ENCODE data around the gene LDLRAD3.

The LDLRAD3 gene

DNA sequence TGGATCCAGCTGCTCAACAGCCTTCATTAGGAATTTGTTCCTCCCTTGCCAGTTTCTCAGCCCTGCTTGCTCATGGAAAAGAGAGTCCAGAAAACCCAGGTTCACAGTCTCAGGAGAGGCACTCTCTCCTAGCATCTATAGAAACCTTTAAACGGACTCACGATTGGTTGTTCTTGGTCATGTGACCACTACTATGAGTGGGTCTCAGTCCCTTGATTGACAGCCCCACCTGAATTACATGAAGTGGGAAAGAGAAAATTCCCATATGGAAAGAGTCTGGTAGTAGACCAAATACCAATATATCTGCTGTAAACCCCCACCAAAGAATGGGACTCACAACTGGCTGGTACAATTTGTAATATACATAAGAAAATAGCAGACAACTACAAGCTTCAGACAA is 291.0 kb downstream of the LDLRAD3 start:
- Histone ChIP-seq H4K20me1 (ENCODE audit: insufficient read depth, low read length) (no peaks in the 10 kb centered on the region), H3K27me3 (ENCODE audit: insufficient read depth, low read length, poor library complexity) (peaks cover 6% of the 10 kb centered on the region), H3K27ac (ENCODE audit: low read length) (no peak overlapping the region), H3K9me3 (ENCODE audit: insufficient read depth, low read length, severe bottlenecking) (no peaks in the 10 kb centered on the region), H3K4me1 (ENCODE audit: insufficient read depth, low read length) (no peaks in the 10 kb centered on the region), H2AFZ (ENCODE audit: low read depth, low read length) (no peak overlapping the region), H3K4me2 (ENCODE audit: insufficient read depth, low read length) (no peak overlapping the region), H3K36me3 (ENCODE audit: insufficient read depth, low read length) (no peaks in the 10 kb centered on the region), H3K4me3 (ENCODE audit: low read depth in 1 of 2, low read length in 2 of 2) (no peak overlapping the region), H3K9ac (ENCODE audit: low read depth, low read length) (no peak overlapping the region), H3K79me2 (ENCODE audit: insufficient read depth, low read length) (no peaks in the 10 kb centered on the region)
- no peak for TF ChIP-seq EZH2 (IDR thresholded peaks at IDR 0.05; ENCODE audit: borderline replicate concordance, low read depth, low read length, severe bottlenecking)
- TF ChIP-seq, protein P1, sequence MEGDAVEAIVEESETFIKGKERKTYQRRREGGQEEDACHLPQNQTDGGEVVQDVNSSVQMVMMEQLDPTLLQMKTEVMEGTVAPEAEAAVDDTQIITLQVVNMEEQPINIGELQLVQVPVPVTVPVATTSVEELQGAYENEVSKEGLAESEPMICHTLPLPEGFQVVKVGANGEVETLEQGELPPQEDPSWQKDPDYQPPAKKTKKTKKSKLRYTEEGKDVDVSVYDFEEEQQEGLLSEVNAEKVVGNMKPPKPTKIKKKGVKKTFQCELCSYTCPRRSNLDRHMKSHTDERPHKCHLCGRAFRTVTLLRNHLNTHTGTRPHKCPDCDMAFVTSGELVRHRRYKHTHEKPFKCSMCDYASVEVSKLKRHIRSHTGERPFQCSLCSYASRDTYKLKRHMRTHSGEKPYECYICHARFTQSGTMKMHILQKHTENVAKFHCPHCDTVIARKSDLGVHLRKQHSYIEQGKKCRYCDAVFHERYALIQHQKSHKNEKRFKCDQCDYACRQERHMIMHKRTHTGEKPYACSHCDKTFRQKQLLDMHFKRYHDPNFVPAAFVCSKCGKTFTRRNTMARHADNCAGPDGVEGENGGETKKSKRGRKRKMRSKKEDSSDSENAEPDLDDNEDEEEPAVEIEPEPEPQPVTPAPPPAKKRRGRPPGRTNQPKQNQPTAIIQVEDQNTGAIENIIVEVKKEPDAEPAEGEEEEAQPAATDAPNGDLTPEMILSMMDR (IDR thresholded peaks at IDR 0.05; ENCODE audit: borderline replicate concordance, extremely low read depth, low read length, poor library complexity, severe bottlenecking): no peak
- ATAC-seq (ENCODE audit: insufficient read depth, low read depth): no peak
- DNase-seq: no peak

DNA sequence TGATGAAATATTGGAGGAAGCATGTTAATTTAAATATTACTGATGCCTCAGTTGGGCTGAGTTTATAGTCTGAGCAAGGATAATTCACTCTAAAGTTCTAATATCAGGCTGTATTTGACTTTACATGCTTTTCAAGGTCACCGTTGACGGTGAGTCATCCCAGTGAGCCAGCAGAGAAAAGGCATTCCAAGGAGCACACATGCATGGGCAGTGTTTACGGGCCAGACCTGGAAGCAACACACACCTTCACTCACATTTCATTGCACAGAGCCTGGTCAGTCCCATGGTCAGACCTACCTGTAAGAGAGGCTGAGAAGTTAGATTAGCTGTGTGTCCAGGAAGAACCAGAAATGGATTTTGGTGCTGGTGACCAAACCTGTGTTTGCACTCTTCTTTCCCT is 291.9 kb downstream of the LDLRAD3 start:
- no peak for DNase-seq
- H2AFZ ChIP-seq (ENCODE audit: low read depth, low read length): no peak overlapping the region
- H3K79me2 ChIP-seq (ENCODE audit: insufficient read depth, low read length): no peaks in the 10 kb centered on the region
- no peaks in the 10 kb centered on the region for H3K9me3 ChIP-seq (ENCODE audit: insufficient read depth, low read length, severe bottlenecking)
- H3K27ac ChIP-seq (ENCODE audit: low read length): no peak overlapping the region
- H3K9ac ChIP-seq (ENCODE audit: low read depth, low read length): no peak overlapping the region
- no peaks in the 10 kb centered on the region for H4K20me1 ChIP-seq (ENCODE audit: insufficient read depth, low read length)
- H3K4me1 ChIP-seq (ENCODE audit: insufficient read depth, low read length): no peaks in the 10 kb centered on the region
- H3K4me2 ChIP-seq (ENCODE audit: insufficient read depth, low read length): no peak overlapping the region
- H3K27me3 ChIP-seq (ENCODE audit: insufficient read depth, low read length, poor library complexity): peaks cover 6% of the 10 kb centered on the region
- H3K4me3 ChIP-seq (ENCODE audit: low read depth in 1 of 2, low read length in 2 of 2): no peak overlapping the region
- H3K36me3 ChIP-seq (ENCODE audit: insufficient read depth, low read length): no peaks in the 10 kb centered on the region
- no peak for TF ChIP-seq EZH2 (IDR thresholded peaks at IDR 0.05; ENCODE audit: borderline replicate concordance, low read depth, low read length, severe bottlenecking)
- TF ChIP-seq, protein P1 (IDR thresholded peaks at IDR 0.05; ENCODE audit: borderline replicate concordance, extremely low read depth, low read length, poor library complexity, severe bottlenecking): no peak
- no peak for ATAC-seq (ENCODE audit: insufficient read depth, low read depth)

DNA sequence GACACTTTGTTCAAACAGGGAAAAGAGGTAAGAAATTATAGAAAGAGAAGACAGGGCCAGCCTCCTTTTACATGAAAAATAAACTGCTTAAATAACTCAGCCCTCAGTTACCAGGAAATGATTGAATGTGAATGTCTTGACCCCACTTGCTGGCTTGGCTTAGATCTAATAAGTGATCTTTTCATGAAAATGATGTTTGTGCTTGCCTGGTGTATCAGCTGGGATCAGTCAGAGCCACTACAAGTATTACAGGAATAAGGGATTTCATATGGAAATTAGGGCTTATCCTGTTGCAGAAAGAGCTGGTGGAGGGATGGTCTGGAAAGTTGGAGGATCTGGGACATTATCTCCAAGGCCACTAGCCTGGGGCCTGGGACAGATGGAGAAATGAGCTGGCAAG is 293.5 kb downstream of the LDLRAD3 start:
- H3K4me3 ChIP-seq (ENCODE audit: low read depth in 1 of 2, low read length in 2 of 2): no peak overlapping the region
- no peaks in the 10 kb centered on the region for H3K4me1 ChIP-seq (ENCODE audit: insufficient read depth, low read length)
- no peak for TF ChIP-seq EZH2 (IDR thresholded peaks at IDR 0.05; ENCODE audit: borderline replicate concordance, low read depth, low read length, severe bottlenecking)
- TF ChIP-seq, protein P1 (IDR thresholded peaks at IDR 0.05; ENCODE audit: borderline replicate concordance, extremely low read depth, low read length, poor library complexity, severe bottlenecking): no peak
- H3K9ac ChIP-seq (ENCODE audit: low read depth, low read length): no peak overlapping the region
- no peak overlapping the region for H2AFZ ChIP-seq (ENCODE audit: low read depth, low read length)
- no peak overlapping the region for H3K4me2 ChIP-seq (ENCODE audit: insufficient read depth, low read length)
- no peaks in the 10 kb centered on the region for H3K36me3 ChIP-seq (ENCODE audit: insufficient read depth, low read length)
- no peaks in the 10 kb centered on the region for H4K20me1 ChIP-seq (ENCODE audit: insufficient read depth, low read length)
- H3K79me2 ChIP-seq (ENCODE audit: insufficient read depth, low read length): no peaks in the 10 kb centered on the region
- H3K9me3 ChIP-seq (ENCODE audit: insufficient read depth, low read length, severe bottlenecking): no peaks in the 10 kb centered on the region
- DNase-seq: no peak
- ATAC-seq (ENCODE audit: insufficient read depth, low read depth): no peak
- H3K27me3 ChIP-seq (ENCODE audit: insufficient read depth, low read length, poor library complexity): peaks cover 6% of the 10 kb centered on the region
- no peak overlapping the region for H3K27ac ChIP-seq (ENCODE audit: low read length)

All from DND-41 (cell line).